ENCODE measurements around the gene SLC27A2.

Gene SLC27A2

DNA sequence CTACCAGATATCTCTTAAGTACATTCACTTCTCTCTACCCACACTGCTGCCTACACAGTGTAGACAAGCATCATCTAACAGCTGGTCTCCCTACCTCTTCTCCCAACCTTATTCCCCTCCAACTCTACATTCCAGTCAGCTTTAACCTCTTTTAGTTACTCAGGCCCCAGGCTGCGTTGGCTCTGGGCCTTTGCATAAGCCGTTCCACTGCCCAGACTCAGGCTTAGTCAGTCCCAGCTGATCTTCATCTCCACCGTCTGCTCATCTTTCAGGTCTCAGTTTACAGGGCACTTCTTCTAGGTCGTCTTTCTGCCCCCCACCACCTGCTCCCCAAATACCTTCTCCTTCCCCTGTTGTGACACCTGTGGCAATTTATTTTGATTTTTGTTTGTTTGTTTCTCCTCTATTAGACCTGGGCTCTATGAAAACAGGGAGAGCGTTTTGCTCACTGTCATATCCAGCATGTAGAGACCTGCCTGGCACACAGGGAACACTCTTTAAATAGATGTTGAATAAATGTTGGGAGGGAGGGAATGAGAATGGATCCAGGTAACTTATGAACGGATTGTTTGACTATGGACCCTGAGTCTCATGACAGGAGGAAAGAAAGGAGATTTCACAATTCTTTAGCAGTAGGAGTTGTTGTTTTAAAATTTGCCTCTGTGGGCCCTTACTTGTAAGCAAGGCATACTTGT lies 11.1 kb downstream of the SLC27A2 start:
- DNase-seq, result no peak

- DNase-seq, result no peak
Observed at GRCh38 chr15:50202003-50202402, 20.0 kb downstream of the SLC27A2 start.

- no peak for DNase-seq
Observed at GRCh38 chr15:50206020-50206419, 24.0 kb downstream of the SLC27A2 start.

- DNase-seq, result no peak
Observed at GRCh38 chr15:50209809-50210208, 27.8 kb downstream of the SLC27A2 start.

DNA sequence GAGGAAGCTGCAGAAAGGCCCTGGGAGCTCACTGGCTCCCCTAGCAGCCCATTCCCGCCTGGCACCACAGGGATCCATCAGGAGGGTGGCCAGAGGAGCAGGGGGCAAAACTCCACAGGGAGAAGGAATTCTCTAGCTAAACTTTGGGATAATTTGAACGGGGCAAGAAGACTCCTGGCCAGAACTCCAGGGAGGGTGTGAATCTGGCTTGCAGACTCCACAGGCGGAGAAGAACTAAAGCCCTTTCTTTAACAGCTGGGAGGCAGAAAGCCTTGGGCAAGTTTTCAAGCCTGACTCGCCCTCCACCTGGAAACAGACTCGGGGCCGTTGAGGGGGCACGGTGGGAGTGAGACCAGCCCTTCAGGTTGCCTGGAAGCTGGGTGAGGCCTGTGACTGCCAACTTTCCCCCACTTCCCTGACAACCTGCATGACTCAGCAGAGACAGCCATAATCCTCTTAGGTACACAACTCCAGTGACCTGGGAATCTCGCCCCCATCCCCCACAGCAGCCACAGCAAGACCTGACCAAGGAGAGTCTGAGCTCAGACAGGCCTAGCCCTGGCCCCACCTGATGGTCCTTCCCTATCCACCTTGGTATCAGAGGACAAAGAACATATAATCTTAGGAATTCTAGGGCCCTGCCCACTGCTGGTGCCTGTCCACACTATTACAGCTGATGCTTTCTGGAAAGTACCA lies 28.6 kb downstream of the SLC27A2 start:
- no peak for DNase-seq

DNA sequence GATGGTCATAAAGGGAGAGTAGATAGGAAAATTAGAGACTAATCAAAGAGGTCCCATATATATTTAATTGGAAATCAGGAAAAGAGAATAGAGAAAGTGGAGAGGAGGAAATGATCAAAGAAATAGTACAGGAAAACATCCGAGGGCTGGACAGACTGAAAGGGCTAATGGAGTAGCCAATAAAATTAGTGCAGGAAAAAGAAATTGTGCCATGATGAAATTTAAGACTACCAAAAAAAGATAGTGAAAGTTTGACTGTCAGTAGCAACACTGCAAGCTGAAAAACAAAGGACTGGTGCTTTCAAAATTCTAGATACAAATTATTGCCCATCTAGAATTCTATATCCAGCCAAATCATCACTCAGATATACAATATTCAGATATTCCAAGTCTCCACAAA lies 36.3 kb downstream of the SLC27A2 start:
- DNase-seq, result no peak

DNA sequence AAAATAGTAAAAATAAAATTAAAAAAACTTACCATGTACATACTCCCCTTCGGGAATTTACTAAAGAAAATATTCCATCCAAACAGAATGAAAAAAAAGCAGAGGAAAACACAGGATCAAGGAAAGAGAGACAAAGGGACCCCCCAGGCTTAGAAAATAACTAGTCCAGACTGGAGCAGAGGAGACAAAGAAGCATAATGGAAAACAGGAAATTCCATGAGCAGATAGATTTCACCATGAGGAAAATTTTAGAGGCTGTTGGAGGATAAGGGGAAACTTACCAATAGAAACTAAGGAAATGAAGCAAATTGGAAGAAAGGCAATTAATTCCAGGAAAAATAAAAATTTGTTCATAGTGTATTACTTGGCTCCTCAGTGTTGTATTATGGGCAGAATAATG lies 36.7 kb downstream of the SLC27A2 start:
- DNase-seq, result no peak

DNA sequence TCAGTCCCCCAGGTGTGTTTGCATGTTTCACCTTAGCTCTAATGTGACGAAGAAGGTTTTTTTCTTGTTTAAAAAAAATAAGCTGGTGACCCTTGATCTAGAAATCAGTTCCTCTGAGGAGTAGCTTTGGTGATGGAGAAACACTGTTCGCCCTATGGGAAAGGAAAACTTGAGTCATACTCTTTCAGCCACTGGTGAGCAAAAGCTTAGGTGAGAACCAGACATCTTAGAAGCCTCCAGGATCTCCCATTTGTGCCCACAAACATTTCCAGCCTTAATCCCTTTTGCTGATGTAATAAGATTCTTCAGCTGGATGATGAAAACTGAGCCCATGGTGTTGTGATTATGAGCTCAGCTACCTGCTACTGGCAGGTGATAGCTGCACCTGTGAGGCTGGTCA lies 37.8 kb downstream of the SLC27A2 start:
- DNase-seq, result no peak

DNA sequence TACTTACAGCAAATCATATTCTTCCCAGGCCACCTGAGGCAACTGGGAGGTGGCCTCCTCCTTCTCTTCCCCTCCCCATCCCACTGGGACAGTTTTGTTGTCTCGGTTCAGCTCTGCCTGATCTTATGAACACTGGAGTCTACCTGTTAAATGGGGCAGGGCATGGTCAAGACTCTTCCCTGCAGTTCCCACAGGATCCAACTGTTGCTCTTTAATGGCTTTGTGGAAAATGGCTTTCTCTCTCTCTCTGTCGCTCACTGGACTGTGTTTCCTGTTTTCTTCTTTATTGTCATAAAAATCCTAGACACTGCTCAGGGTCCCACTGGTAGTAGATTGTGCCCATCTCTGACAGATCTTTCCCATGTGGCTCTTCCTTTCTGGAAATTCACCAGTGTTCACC lies 40.2 kb downstream of the SLC27A2 start:
- DNase-seq, result no peak

DNA sequence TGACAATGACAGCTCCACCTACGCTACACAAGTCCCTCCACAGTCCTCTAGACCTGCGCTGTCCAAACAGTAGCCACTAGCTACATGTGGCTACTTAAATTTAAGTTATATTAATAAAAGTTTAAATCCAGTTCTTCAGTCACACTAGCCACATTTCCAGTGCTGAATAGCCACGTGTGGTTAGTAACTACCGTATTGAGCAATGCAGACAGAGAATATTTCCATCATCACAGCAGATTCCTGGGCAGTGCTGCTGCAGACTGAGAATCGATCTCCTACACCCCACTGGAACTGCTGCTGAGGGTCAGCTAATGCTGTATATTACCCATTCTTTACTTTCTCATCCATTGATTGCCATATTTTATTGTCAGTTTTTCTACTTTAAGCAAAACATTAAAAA lies 42.6 kb downstream of the SLC27A2 start:
- no peak for DNase-seq

GRCh38 chr15:50225057-50225456 lies 43.1 kb downstream of the SLC27A2 start:
- DNase-seq, result no peak

DNA sequence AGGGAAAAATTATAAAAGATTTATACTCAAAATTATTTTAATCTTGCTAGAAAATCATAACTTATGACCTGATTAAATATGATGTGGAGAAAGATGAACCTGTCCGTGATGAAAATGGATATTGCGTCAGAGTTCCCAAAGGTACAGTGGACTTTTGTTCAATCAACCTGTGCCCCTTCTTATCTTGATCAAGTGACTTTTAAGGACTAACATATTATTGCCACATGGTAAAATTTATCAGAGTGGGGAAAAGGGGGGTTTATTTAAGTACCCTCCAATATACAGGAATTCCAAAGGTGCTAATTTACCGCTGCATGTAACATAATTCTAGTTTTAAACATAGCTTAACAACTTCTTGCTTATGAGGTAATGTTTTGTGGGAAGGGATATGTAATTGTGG lies 43.9 kb downstream of the SLC27A2 start:
- no peak for DNase-seq

GRCh38 chr15:50227076-50227475 lies 45.1 kb downstream of the SLC27A2 start:
- no peak for DNase-seq

DNA sequence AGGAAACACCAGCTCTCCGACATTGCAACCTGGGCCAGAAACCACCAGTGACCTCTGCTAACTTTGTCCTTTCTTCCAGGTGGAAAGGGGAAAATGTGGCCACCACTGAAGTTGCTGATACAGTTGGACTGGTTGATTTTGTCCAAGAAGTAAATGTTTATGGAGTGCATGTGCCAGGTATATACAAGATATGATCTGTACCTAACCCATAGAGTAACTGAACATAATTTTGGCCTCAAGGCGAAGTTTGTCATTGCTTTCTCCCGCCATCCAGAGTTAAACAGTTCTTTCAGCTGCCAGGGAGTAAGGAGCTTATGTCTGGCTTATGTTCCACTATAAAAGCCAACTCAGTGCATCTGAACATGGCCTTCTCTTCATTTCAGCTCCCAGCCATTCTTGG lies 46.9 kb downstream of the SLC27A2 start:
- DNase-seq, result no peak

- no peak for DNase-seq
Observed at GRCh38 chr15:50229336-50229735, 47.3 kb downstream of the SLC27A2 start.

DNA sequence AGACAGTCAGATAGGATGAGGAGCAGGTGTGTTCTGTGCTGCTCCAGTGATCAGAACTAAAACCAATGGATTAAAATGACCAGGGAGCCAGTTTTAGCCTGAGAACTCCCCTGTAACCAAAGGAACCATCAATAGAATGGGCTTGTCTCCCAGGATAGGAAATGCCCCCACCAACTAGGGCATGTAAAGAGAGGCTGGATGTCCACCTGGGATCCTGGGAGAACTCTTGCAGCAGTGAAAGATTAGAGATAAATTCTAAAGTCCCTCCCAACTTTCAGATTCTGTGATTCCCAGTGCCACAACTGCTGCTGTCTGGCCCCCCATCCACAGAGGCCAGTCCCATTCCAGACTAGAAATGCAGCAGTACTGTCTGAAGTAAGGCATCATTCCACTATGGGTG lies 49.8 kb downstream of the SLC27A2 start:
- DNase-seq, result no peak

DNA sequence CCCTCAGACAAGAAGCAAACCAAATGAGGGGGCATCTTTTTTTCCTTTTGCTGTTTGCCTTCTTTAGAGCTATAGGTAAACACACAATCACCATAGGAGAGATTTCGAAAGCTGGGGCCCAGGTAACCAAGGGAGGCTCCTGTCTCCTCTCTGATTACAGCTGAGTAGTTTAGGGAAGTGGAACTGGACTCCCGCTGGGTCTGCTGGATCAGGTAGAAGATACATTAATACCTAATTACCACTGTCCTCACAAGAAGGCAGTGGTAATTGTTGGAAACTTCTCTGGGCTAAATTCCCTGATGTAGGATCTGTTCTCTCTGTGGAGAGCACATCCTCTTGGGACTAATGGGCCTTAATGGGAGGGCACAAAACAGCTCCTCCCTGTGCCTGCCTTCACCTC lies 50.8 kb downstream of the SLC27A2 start:
- no peak for DNase-seq

DNA sequence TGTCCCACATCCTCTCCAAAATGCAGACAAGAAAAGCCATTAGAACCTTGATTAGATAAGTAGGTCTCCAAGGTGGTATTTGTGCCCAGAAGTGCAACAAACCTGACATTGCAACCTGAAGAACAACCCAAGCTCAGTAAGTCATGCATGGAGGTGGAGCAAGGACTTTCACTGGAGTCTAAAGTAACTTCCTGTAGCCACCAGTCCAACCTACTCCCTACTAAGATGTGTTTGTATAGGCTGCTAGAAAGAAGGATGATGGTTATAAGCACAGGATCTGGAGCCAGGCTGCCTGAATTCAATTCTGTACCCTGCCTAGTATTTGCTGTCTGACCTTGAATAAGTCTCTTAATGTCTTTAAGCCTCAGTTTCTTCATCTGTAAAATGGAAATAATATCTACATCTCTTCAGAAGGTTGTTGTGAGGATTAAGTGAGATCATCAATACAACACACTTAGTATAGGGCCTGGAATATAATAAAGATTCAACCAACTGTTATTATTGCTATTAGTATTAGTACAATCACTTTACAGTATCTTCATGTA lies 51.3 kb downstream of the SLC27A2 start:
- DNase-seq, result no peak

DNA sequence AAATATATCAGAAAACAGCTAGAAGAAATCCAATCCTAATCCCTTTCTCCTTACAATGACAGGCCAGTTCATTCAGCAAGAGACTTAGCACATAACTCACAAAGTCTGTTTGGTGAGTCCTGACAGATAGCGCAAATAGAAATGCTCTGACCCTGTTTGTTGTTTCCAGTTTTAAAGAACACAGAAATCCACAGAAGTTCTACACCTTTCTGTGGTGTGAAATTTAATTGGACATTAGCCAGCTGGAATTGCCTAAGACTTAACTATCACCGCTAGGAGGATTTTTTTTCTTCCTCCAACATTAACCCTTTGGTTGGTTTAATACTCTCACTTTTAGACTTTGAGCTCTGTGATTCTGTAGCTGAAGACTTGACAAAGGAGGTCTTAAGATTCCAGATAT lies 52.8 kb downstream of the SLC27A2 start:
- no peak for DNase-seq

DNA sequence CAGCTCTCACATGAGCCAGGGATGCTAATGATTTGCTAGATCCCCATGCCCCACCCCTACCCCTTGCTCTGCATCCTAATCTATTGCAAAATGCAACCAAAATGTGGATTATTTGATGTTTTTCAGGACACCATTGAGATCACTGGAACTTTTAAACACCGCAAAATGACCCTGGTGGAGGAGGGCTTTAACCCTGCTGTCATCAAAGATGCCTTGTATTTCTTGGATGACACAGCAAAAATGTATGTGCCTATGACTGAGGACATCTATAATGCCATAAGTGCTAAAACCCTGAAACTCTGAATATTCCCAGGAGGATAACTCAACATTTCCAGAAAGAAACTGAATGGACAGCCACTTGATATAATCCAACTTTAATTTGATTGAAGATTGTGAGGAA lies 53.8 kb downstream of the SLC27A2 start:
- DNase-seq, result no peak

DNA sequence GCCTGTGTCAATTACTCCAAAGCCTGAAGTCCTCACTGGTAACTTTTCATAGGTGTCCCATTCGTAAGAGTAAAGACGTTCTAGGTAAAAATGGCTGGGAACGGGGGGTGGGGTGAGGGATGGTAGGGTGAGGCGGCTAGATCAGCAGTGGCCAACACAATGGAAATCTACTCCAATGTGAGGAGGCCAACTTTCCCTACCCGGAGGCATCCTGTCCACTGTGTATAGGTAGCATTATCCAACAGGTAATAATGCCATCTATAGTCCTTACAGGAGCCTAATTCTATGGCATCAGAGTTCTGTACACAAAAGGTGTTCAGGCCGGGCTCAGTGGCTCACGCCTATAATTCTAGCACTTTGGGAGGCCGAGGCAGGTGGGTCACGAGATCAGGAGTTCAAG lies 54.4 kb downstream of the SLC27A2 start:
- no peak for DNase-seq

DNA sequence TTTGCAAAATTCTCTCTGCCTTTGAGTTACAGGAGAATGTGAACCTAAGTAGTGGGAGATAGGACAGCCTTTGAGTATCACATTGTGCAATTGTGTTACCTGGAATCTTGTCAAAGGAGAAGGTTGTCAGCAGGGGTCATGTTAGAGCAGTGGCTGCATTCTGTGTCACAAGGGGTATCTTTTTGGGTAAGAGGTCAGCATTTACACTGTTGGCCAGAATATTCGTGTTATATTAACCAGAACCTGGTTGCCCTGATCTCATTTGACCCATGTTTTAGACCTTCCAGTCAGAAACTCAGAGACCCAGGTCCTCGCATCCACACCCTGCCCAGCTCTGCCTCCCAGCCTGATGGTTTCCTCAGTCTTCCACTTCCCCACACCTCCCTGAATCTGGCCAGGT lies 56.3 kb downstream of the SLC27A2 start:
- DNase-seq, result no peak

DNA sequence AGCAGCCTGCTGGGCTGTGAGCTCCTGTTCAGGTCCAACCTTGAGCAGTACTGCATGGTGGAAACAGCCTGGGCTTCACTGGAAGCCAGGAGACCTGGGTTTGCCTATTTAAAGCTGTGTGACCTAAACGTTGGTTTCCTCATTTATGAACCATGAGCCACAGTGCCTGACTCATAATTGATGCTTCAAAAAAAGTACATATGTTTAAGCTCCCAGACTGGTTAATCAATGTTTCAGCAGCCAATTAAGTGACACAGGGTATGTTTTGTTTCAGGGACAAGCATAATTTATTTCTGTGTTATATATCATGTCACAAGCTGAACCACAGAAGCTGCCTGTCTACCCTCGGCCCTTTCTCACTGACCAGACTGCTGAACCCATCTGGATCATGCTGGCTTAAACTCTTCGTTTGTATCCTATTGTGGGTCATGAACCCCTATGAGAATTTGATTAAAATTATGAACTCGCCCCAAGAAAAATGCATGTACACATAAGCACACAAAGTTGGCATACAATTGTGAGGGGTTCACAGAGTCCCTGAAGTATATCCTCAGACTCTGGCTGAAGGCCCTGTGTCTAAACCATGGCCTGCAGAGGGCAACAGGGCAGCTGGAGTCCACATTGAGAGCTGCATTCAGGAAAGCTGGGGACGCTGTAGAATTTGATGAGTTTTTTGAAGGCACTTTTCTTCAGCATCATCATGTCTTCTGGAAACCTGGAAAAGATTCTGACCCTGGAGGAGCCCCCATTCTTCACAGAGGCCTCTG lies 59.9 kb downstream of the SLC27A2 start:
- DNase-seq, result no peak

DNA sequence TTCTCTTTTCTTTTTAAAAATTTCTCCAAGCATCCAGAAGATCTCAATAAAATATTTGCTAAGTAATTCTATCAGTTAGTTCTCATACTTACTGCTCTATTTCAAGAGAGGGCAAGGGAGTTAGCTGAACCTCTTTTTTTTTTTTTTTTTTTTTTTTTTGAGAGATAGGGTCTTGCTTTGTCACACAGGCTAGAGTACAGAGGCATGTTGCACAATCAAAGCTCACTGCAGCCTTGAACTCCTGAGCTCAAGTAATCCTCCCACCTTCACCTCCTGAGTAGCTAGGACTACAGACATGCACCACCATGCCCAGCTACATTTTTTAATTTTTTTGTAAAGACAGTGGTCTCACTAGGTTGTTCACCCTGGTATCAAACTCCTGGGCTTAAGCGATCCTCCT lies 62.2 kb downstream of the SLC27A2 start:
- no peak for DNase-seq
